Epidermal melanocyte (primary cell): ENCODE data around the gene PDE4D.

ENCODE experiments used
- DNase-seq: peaks from one replicate; pipeline ENCODE4 v3.0.0; 2011; ENCODE audit warnings: low spot score; ENCODE audit not compliant: insufficient read length

The PDE4D gene

DNA sequence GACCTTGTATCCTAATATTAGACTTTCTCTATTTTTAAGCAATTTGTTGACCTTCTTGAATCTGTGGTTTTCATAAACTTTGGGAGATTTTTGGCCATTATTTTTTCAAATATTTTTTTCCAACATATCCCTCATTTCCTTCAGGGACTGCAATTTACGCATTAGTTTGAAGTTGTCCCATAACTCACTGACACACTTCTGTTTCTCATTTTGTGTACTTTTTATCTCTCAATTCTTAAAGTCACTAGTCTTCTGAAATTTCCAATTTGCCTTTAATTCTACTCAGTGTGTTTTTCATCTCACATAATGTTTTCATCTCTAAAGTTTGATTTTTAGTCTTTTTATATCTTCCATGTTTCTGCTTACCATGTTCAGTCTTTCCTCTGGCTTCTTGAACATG is 953.9 kb downstream of the PDE4D start:
- DNase-seq = no peak

DNA sequence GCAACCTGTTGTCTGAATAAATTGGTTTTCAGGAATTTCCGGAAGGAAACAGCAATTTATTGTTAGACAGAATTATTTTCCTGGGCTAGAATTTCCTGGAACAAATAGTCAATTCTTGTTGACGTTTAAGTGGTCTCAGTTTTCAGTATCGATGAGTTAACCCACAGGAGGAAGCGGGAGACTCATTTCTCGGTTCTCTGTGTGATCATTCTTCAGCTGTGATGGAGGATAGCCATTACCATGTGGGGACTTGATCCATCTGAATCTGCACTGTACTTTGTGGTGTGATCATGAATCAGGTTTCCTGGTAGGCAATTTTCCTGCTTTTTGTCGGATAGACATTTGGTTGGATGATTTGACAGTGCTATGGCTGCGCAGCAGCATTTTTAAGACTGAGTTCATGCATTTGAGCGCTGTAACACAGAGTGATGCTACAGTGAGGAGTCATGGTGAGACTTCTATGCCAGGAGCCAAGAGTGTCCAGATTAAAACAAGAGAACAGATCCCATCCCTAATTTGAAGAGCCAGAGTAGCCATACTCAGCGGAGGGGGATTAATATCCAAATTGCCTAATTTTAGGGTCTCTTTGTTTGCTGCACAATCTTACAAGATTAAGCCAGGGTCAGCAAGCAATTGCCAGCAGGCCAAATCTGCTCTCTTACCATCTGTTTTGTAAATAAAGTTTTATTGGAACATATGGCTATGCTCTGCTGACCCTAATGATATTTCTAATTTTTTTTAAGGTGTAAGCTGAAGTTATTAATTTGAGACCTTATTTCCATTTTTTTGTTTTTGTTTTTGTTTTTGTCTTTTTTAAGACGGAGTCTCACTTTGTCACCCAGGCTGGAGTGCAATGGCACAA is 954.7 kb downstream of the PDE4D start:
- DNase-seq = no peak

DNA sequence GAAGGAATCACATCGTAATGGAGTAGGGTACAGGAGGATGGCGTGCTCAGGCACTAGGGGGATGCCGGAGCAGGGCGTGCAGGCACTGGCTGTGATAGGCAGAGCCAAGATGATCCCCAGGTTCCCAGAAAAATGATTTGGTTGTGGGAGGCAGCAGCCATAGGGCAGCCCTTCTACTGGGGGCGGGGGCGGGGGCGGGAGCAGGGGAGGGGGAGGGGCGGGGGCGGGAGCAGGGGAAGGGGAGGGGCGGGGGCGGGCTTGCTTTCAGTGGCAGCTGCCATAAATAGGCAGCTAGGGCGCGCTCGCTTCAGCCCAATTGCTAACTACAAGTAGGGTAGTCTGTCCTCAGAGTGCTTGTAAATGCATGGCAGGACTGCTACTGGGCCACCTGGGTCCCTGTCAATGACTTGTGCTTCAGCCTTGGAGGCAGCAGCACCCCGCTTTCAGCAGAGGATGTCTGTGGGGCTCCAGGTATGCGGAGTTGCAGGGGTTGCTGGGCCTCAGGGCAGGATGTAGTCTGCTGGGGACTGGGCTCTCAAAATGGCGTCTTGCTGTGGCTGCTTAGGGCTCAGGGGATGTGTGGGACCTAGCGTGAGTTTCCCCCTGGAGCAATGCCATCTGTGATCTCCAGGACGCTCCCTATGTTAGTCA is 956.4 kb downstream of the PDE4D start:
- no peak for DNase-seq

- DNase-seq = no peak
Observed at GRCh38 chr5:58934629-58935097, 958.9 kb downstream of the PDE4D start.

GRCh38 chr5:58933891-58934628 is 959.5 kb downstream of the PDE4D start:
- no peak for DNase-seq

DNA sequence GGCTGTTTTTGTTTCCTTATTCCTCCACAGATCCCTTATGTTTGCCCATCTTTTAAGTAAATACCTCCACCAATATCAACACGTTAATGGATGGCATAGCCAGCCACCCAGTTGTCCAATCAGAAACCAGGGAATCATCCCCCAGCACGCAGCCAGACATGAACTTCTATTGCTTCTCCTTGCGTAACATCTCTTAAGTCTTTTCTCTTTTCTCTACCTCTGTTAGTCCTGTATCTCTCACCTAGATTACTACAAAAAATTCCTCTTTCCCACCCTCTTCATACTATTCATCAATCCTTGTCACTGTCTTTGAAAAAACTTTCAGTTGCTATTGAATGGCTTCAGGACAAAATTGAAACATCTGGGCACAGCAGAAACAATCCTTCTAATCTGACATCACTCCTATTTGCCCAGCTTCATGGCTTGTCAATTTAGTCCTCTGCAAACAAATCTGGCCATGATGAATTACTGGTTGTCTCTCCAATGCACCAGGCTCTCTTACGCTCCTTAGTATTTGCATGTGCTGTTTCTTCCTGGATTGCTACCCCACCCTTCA is 961.4 kb downstream of the PDE4D start:
- no peak for DNase-seq

GRCh38 chr5:58930520-58930919 is 963.0 kb downstream of the PDE4D start:
- DNase-seq = no peak

- no peak for DNase-seq
Observed at GRCh38 chr5:58929726-58930125, 963.8 kb downstream of the PDE4D start.

- DNase-seq = no peak
Observed at GRCh38 chr5:58927938-58928337, 965.6 kb downstream of the PDE4D start.

- DNase-seq = no peak
Observed at GRCh38 chr5:58927181-58927580, 966.3 kb downstream of the PDE4D start.

- DNase-seq = no peak
Observed at GRCh38 chr5:58926541-58926935, 967.0 kb downstream of the PDE4D start.

GRCh38 chr5:58925627-58926540 is 967.6 kb downstream of the PDE4D start:
- no peak for DNase-seq

DNA sequence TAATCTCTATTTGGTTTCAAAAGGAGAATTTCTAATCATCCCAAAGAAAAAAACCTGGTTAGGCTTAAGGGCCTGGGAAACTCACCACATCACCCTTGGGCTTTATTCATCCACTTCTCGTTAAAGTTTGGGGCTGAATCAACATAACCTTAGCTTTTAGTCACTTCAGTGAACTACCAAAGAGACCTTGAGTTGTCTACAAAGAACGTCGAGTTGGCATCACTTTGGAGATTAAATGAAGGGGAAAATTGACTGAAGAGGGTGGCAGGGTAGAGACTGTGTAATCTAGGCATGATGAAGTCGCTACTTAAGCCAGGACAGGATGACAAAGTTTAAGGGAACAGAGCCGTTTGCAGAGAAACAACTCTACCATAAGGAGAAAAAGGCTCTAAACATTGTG is 969.2 kb downstream of the PDE4D start:
- no peak for DNase-seq

- DNase-seq = no peak
Observed at GRCh38 chr5:58923355-58923754, 970.2 kb downstream of the PDE4D start.

DNA sequence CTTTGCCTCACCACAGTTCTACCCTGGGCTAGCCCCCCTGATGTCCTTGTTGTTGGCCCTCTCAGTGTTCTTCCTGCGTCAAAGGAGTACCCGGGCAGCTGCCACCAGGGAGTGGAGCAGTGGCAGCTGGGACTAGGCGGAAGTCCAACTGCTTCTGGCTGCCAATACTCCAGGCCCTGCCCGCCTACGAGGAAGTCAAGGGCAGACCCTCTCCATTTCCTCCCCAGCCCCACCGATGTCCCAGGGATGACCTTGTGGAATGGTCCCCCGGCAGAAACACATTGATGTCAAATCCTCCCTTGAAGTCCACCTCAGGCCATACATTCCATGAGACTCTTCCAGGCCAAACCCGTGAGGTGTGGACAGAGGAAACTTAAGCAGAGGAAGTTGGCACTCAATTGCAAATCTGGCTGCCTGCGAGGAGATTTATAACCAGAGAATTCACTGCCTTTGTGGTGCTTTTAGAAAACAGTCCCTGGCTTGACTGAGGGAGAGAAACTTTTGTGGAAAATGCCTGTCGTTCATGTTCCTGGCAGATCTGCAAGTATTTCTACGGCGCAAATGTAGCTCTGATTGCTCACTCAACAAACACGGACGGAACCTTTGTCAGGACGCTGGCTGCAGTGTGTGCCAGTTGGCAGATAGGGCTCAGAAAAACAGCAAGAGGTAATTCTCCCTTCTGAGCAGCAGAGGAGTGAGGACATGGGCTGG is 970.9 kb downstream of the PDE4D start:
- no peak for DNase-seq

GRCh38 chr5:58921159-58921558 is 972.4 kb downstream of the PDE4D start:
- DNase-seq = no peak

GRCh38 chr5:58919833-58920232 is 973.7 kb downstream of the PDE4D start:
- no peak for DNase-seq
